ENCODE measurements around the gene TTC28. TPM values are rescaled to one million over a fixed set of nuclear protein-coding genes. Genes with fewer than 3 reads are reported as not detected.
"Not testable (repeated sequence)": the region's sequence is repeated elsewhere in the genome, so short reads cannot be mapped to it uniquely, and the experiment has no call there.

Gene TTC28
- total RNA-seq, 4 donors from 2014 or later = 35.6 to 42.6 (median 36.9) TPM

DNA sequence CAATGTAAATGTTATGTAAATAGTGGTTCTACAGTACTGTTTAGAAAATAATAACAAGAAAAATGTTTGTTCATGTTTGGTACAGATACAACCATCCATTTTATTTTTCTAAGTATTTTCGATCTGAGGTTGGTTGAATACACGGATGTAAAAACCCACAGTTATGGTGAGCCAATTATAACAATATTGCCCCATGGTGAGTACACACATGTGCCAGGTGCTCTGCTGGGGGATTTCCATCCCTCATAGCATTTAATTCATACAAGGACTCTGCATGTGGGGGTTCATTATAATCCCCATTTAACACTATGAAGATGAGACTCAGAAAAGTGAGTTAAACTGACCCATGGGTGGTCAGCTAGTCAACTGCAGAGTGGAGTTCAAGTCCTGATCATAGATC lies 23.3 kb upstream of the TTC28 start:
- no peaks in the 10 kb centered on the region for H3K9me3 ChIP-seq
- H3K27ac ChIP-seq (replicated peaks in 1 of 4) = no peak overlapping the region
- WGBS = 100% methylated on average over 2 of the region's 2 CpGs
- H3K4me3 ChIP-seq = no peak overlapping the region
- DNase-seq (ENCODE audit: extremely low spot score) = no peak
- TF ChIP-seq, protein P1, sequence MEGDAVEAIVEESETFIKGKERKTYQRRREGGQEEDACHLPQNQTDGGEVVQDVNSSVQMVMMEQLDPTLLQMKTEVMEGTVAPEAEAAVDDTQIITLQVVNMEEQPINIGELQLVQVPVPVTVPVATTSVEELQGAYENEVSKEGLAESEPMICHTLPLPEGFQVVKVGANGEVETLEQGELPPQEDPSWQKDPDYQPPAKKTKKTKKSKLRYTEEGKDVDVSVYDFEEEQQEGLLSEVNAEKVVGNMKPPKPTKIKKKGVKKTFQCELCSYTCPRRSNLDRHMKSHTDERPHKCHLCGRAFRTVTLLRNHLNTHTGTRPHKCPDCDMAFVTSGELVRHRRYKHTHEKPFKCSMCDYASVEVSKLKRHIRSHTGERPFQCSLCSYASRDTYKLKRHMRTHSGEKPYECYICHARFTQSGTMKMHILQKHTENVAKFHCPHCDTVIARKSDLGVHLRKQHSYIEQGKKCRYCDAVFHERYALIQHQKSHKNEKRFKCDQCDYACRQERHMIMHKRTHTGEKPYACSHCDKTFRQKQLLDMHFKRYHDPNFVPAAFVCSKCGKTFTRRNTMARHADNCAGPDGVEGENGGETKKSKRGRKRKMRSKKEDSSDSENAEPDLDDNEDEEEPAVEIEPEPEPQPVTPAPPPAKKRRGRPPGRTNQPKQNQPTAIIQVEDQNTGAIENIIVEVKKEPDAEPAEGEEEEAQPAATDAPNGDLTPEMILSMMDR (IDR thresholded peaks at IDR 0.05) = no peak
- TF ChIP-seq POLR2AphosphoS5 (IDR thresholded peaks at IDR 0.05) (no peak), POLR2A (IDR thresholded peaks at IDR 0.05; ENCODE audit: low read depth) (no peak), EP300 (IDR thresholded peaks at IDR 0.05) (no peak)
- intact Hi-C loops (cut with DNase I) = no loop called here
- H3K36me3 ChIP-seq = no peaks in the 10 kb centered on the region
- H3K4me1 ChIP-seq = no peaks in the 10 kb centered on the region
- no peaks in the 10 kb centered on the region for H3K27me3 ChIP-seq

DNA sequence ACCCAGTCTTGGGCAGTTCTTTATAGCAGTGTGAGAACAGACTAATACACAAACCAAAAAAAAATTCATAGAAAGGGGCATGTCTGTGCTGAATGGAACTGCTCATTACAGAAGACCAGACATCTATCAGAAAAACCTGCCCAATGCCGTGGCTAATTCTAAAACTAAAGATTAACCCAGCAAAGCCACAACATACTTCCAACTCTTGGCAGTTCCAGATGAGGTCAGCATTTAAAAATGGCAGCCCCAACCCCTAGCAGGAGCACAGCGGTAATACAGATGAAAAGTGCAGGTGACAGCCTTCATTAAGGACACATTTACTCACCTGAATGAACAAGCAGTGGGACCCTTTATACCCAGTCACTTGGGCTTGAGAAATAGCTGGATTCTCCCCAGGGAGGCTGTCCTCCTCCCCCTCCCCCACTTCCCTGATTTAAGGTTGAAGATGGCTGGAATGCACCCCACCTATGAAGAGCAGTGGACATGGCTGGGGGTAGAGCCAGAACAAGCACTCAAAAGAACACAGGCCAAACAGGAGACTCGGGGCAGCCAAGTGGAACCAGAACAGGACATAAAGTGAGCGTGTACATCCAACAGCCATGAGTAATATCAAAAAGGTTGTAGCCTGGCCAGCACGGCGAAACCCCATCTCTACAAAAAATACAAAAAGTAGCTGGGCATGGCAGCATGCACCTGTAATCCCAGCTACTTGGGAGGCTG lies 13.6 kb upstream of the TTC28 start:
- H3K27me3 ChIP-seq; H3K4me1 ChIP-seq; H3K4me3 ChIP-seq; DNase-seq (ENCODE audit: extremely low spot score); H3K36me3 ChIP-seq; H3K27ac ChIP-seq (replicated peaks in 1 of 4); H3K9me3 ChIP-seq; intact Hi-C loops (cut with DNase I): not testable (repeated sequence)
- WGBS = 90% methylated on average over 6 of the region's 6 CpGs

DNA sequence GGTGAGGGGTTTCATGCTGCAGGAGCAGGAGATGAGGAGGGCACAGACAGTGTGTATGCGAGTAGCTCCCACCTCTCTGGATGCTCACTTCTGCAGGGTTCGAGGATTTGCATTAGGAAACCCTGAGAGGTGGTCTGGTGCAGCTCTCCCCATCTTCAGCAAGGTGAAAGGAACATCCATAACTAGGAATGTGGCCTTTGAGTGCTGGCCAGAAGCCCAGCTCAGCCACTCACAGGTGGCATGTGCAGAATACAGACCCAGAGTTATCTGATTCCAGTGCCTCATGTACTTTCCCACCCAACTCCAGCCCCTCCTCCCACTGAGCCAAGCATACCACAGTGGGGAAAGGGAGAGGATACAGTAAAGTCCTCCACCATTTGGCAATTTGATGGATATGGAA lies 10.2 kb upstream of the TTC28 start:
- intact Hi-C loops (cut with DNase I); H3K4me3 ChIP-seq; H3K9me3 ChIP-seq; H3K27me3 ChIP-seq; DNase-seq (ENCODE audit: extremely low spot score); H3K36me3 ChIP-seq; H3K4me1 ChIP-seq; H3K27ac ChIP-seq (replicated peaks in 1 of 4): not testable (repeated sequence)
- WGBS = 89% methylated on average over 2 of the region's 2 CpGs

- intact Hi-C loops (cut with DNase I); H3K27me3 ChIP-seq; H3K9me3 ChIP-seq; H3K36me3 ChIP-seq; H3K27ac ChIP-seq (replicated peaks in 1 of 4); DNase-seq (ENCODE audit: extremely low spot score); H3K4me3 ChIP-seq: not testable (repeated sequence)
- peaks cover 7 to 19% (median 18%) of the 10 kb centered on the region in 4 donors for H3K4me1 ChIP-seq
- WGBS = 92% methylated on average over 4 of the region's 4 CpGs
These were observed 3.3 kb upstream of the TTC28 start for GRCh38 chr22:28682966-28683365.

DNA sequence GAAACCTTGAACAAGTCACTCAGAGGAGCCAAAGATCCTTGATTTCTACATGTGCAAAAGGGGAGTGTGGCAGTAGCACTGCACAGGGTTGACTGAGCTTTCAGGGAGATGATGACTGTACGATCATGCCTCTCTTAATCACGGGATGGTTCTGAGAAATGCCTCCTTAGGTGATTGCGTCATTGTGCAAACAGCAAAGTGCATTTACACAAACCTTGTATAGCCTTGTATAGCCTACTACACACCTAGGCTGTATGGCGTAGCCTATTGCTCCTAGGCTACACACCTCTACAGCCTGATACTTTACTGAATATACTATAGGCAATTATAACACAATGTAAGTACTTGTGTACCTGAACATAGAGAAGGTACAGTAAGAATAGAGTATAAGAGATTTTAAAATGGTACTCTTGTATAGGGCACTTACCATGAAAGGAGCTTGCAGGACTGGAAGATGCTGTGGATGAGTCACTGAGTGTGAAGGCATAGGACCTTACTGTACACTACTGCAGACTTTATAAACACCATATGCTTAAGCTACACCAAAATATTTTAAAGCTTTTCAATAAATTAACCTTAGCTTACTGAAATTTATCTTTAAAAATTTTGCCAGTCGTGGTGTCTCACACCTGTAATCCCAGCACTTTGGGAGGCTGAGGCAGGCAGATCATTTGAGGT lies 1.3 kb upstream of the TTC28 start:
- H3K9me3 ChIP-seq; DNase-seq (ENCODE audit: extremely low spot score); H3K27ac ChIP-seq (replicated peaks in 1 of 4); intact Hi-C loops (cut with DNase I); H3K36me3 ChIP-seq; H3K27me3 ChIP-seq; H3K4me3 ChIP-seq: not testable (repeated sequence)
- 83% methylated on average over 5 of the region's 5 CpGs for WGBS
- peaks cover 7 to 19% (median 18%) of the 10 kb centered on the region in 4 donors for H3K4me1 ChIP-seq

DNA sequence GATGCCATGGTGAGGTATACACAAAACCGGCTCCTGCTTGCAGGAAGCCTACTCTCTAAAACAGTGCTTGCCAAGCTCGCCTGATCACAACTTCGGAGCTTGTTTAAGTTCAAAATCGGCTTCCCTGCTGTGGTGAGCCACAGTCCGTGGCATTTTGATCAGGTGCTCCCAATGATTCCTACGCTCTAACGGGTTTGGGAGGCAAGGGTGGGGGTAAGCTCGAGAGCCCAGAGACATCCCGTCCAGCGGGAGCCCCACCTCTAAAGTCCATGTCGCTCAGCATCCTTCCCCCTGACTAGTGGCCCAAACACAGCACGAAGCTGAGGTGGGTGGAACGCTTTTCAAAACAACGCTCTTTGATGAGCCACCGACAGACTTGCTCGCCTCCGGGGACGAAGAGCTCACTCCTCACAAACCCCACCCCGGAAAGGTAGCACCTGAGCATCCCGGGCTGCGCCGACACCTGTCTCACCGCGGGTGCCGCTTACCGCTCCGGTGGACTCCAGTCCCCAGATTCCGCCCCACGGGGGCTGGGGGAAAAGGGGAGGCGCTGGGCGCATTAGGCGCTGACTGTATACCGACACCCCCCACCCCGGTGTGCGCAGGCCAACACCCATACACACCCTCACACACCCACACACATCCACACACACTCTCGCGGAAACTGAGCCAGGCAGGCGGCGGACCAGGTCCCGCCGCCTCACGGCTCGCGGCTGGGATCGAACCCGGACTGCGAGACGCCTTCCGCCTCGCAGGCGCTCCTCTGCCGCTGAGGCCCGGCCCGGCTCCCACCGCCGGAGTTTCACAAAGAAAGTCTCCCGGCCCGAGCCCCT lies 646 bp downstream of the TTC28 start:
- Histone ChIP-seq H3K4me1 (peaks cover 7 to 19% (median 18%) of the 10 kb centered on the region in 4 donors), H3K4me3 (peak overlapping the region; percentile 67 to 95 (median 86)), H3K27ac (replicated peaks in 1 of 4) (peak overlapping the region; percentile 62 to 85 (median 80))
- H3K36me3 ChIP-seq; DNase-seq (ENCODE audit: extremely low spot score); H3K9me3 ChIP-seq; intact Hi-C loops (cut with DNase I); H3K27me3 ChIP-seq: not testable (repeated sequence)
- 3% methylated on average over 40 of the region's 58 CpGs for WGBS

GRCh38 chr22:28678170-28678569 lies 1.5 kb downstream of the TTC28 start:
- H3K27ac ChIP-seq (replicated peaks in 1 of 4); DNase-seq (ENCODE audit: extremely low spot score); H3K27me3 ChIP-seq; H3K9me3 ChIP-seq; H3K36me3 ChIP-seq; intact Hi-C loops (cut with DNase I): not testable (repeated sequence)
- Histone ChIP-seq H3K4me3 (peak overlapping the region in 2 of 4 donors; percentile 85 to 86), H3K4me1 (peaks cover 7 to 19% (median 18%) of the 10 kb centered on the region in 4 donors)
- 89% methylated on average over 7 of the region's 7 CpGs for WGBS

Data from esophagus muscularis mucosa (tissue), 4 donors.